HepG2 (cell line): ENCODE data around the gene JOSD1. TPM values are rescaled to one million over a fixed set of nuclear protein-coding genes. Genes with fewer than 3 reads are reported as not detected.

ENCODE experiments used
- ATF2 ChIP-seq: sonication (generic); formaldehyde crosslinking; IDR thresholded peaks from 2 replicates; pipeline ENCODE4 v1.4.0; 2020; ENCODE audit warnings: missing genetic modification reagents
- CREB3 ChIP-seq: sonication (generic); formaldehyde crosslinking; IDR thresholded peaks from 2 replicates; pipeline ENCODE4 v1.5.0; 2020; ENCODE audit warnings: missing genetic modification reagents
- CREM ChIP-seq, 2 experiments: sonication (generic) in 1 of 2; formaldehyde crosslinking in 1 of 2; IDR thresholded peaks; 2 replicates each; pipeline versions ENCODE4 v1.4.0 to v1.6.1; 2016 to 2020; ENCODE audit warnings: antibody characterized with exemption in 1 of 2, mild to moderate bottlenecking in 1 of 2, missing genetic modification reagents in 1 of 2
- FOXK1 ChIP-seq: sonication (generic); formaldehyde crosslinking; IDR thresholded peaks from 2 replicates; pipeline ENCODE4 v1.4.0; 2020; ENCODE audit warnings: low read depth, missing genetic modification reagents, borderline replicate concordance
- GZF1 ChIP-seq: sonication (generic); formaldehyde crosslinking; IDR thresholded peaks from 2 replicates; pipeline ENCODE4 v1.5.1; 2020; ENCODE audit warnings: mild to moderate bottlenecking, missing genetic modification reagents
- IKZF5 ChIP-seq: IDR thresholded peaks from 2 replicates; pipeline ENCODE4 v1.6.1; 2018; ENCODE audit warnings: missing genetic modification reagents, mild to moderate bottlenecking, missing compliant biosample characterization
- IRF9 ChIP-seq: sonication (generic); formaldehyde crosslinking; IDR thresholded peaks from 2 replicates; pipeline ENCODE4 v1.8.0; 2022; ENCODE audit warnings: missing genetic modification reagents, mild to moderate bottlenecking, borderline replicate concordance
- PBX3 ChIP-seq: sonication (generic); formaldehyde crosslinking; IDR thresholded peaks from 2 replicates; pipeline ENCODE4 v1.8.1; 2023; ENCODE audit warnings: missing genetic modification reagents, inconsistent platforms, borderline replicate concordance
- PHF8 ChIP-seq: sonication (generic); formaldehyde crosslinking; IDR thresholded peaks from 2 replicates; pipeline ENCODE4 v1.5.0; 2020; ENCODE audit warnings: missing genetic modification reagents
- POGZ ChIP-seq: sonication (generic); formaldehyde crosslinking; IDR thresholded peaks from 2 replicates; pipeline ENCODE4 v1.4.0; 2020; ENCODE audit warnings: mild to moderate bottlenecking, missing genetic modification reagents
- POLR2A ChIP-seq, 2 experiments: IDR thresholded peaks; 2 replicates each; pipeline ENCODE4 v1.6.1; 2011; ENCODE audit warnings: low read depth in 2 of 2, low read length in 2 of 2, mild to moderate bottlenecking in 1 of 2, moderate library complexity in 1 of 2; ENCODE audit not compliant: insufficient read depth in 1 of 2
- RAD21 ChIP-seq: fragments of 450-650 bp; formaldehyde crosslinking; IDR thresholded peaks from 2 replicates; pipeline ENCODE4 v1.5.0; 2020; ENCODE audit warnings: mild to moderate bottlenecking
- RXRB ChIP-seq: IDR thresholded peaks from 2 replicates; pipeline ENCODE4 v1.6.1; 2016; ENCODE audit warnings: borderline replicate concordance, missing genetic modification reagents, missing compliant biosample characterization
- SOX5 ChIP-seq: IDR thresholded peaks from 2 replicates; pipeline ENCODE4 v1.6.1; 2016; ENCODE audit warnings: borderline replicate concordance
- ZBTB44 ChIP-seq: sonication (generic); formaldehyde crosslinking; IDR thresholded peaks from 2 replicates; pipeline ENCODE4 v1.4.0; 2020; ENCODE audit warnings: missing genetic modification reagents
- ZNF225 ChIP-seq: sonication (generic); formaldehyde crosslinking; IDR thresholded peaks from 2 replicates; pipeline ENCODE4 v1.4.0; 2020; ENCODE audit warnings: mild to moderate bottlenecking, missing genetic modification reagents
- ZNF350 ChIP-seq: sonication (generic); formaldehyde crosslinking; IDR thresholded peaks from 2 replicates; pipeline ENCODE4 v1.4.0; 2020; ENCODE audit warnings: mild to moderate bottlenecking, low read depth, missing genetic modification reagents, borderline replicate concordance
- ZNF530 ChIP-seq: sonication (generic); formaldehyde crosslinking; IDR thresholded peaks from 2 replicates; pipeline ENCODE4 v1.5.0; 2020; ENCODE audit warnings: low read depth, mild to moderate bottlenecking, missing genetic modification reagents
- ZSCAN21 ChIP-seq: sonication (generic); formaldehyde crosslinking; IDR thresholded peaks from 2 replicates; pipeline ENCODE4 v1.8.0; 2022; ENCODE audit warnings: mild to moderate bottlenecking, missing genetic modification reagents, moderate library complexity, borderline replicate concordance
- polyA plus RNA-seq, 8 experiments: library from polyadenylated mRNA; depleted of rRNA in 3 of 8; stranded (reverse) in 7 of 8; unstranded in 1 of 8; fragments of >200 nt; fragmentation: Illumina TruSeq in 4 of 8; extraction: Trizol in 4 of 8; gene quantifications; 2 replicates each; pipeline versions ENCODE4 v1.2.1 to v1.2.3, GENCODE V29; 2011 to 2016; ENCODE audit warnings: low read depth in 4 of 8, missing spikeins in 1 of 8, mixed read lengths in 1 of 8; ENCODE audit not compliant: insufficient read depth in 1 of 8
- total RNA-seq, 5 experiments: library from RNA; depleted of rRNA; stranded (reverse); fragments of >200 nt; fragmentation: Illumina TruSeq; extraction: Trizol; gene quantifications; 2 replicates each; pipeline ENCODE4 v1.2.3, GENCODE V29; 2016; ENCODE audit warnings: low read depth in 1 of 5

JOSD1 gene
- total and polyA plus RNA-seq, 2 of the 13 experiments (the other 11 are each of a cell fraction or from before 2014, with no cell fraction given): 31.7 to 38.4 TPM

GRCh38 chr22:38705235-38706100, 4.7 kb upstream of the JOSD1 start, which contains the start of gene GTPBP1 (continued):
- TF ChIP-seq IRF9 (CRISPR knock-in tag) (0 out of 2 replicates have a peak, but pooled peaks have one; percentile 66), GZF1 (CRISPR knock-in tag) (no peak), SOX5 (CRISPR knock-in tag) (no peak), POGZ (peak; percentile 28; the same call in 1 of the 2 replicates), POLR2A (IDR thresholded peaks at IDR 0.05; ENCODE audit: insufficient read depth in 1 of 2, low read depth in 2 of 2, low read length in 2 of 2) (peak; percentile 76 to 87), FOXK1 (peak; percentile 90), PHF8 (CRISPR knock-in tag) (peak; percentile 70), ZNF225 (0 out of 2 replicates have a peak, but pooled peaks have one; percentile 59), ZNF350 (CRISPR knock-in tag) (peak; percentile 52; the same call in 1 of the 2 replicates), RAD21 (CRISPR knock-in tag) (no peak), RXRB (CRISPR knock-in tag) (no peak), ZBTB44 (CRISPR knock-in tag) (no peak), ATF2 (CRISPR knock-in tag) (peak; percentile 50; the same call in 1 of the 2 replicates), CREB3 (CRISPR knock-in tag) (0 out of 2 replicates have a peak, but pooled peaks have one; percentile 3), ZSCAN21 (CRISPR knock-in tag) (no peak; the same call in 1 of the 2 replicates), IKZF5 (CRISPR knock-in tag) (peak; percentile 63), CREM (IDR thresholded peaks at IDR 0.05) (peak; percentile 92), CREM (CRISPR knock-in tag; IDR thresholded peaks at IDR 0.05) (peak; percentile 36; the same call in 1 of the 2 replicates), PBX3 (CRISPR knock-in tag) (peak; percentile 99; the same call in 1 of the 2 replicates), ZNF530 (no peak)
